Endothelial cell (in vitro differentiated cells): ENCODE results near the gene LYPD5. TPM values are rescaled to one million over a fixed set of nuclear protein-coding genes. Genes with fewer than 3 reads are reported as not detected.
A peak's percentile ranks its signal among the peaks of the same experiment; 100 is the strongest.
"Not testable (repeated sequence)": the region's sequence is repeated elsewhere in the genome, so short reads cannot be mapped to it uniquely, and the experiment has no call there.

Experiments
- DNase-seq: peaks from one replicate; pipeline ENCODE4 v3.0.0; 2021; ENCODE audit warnings: low spot score
- H3K27ac Mint-ChIP-seq: one replicate; pipeline ENCODE4 v1.8.0; 2021; ENCODE audit warnings: mixed read lengths, inconsistent platforms; ENCODE audit not compliant: unreplicated experiment
- H3K27me3 Mint-ChIP-seq: one replicate; pipeline ENCODE4 v1.8.0; 2021; ENCODE audit warnings: mild to moderate bottlenecking, moderate library complexity, mixed read lengths, inconsistent platforms; ENCODE audit not compliant: unreplicated experiment
- H3K36me3 Mint-ChIP-seq: one replicate; pipeline ENCODE4 v1.8.0; 2021; ENCODE audit warnings: mild to moderate bottlenecking, low read depth, mixed read lengths, inconsistent platforms; ENCODE audit not compliant: unreplicated experiment
- H3K4me1 Mint-ChIP-seq: one replicate; pipeline ENCODE4 v1.8.0; 2021; ENCODE audit warnings: mild to moderate bottlenecking, mixed read lengths, inconsistent platforms; ENCODE audit not compliant: unreplicated experiment
- H3K4me3 Mint-ChIP-seq: one replicate; pipeline ENCODE4 v1.8.0; 2021; ENCODE audit warnings: mild to moderate bottlenecking, mixed read lengths, inconsistent platforms; ENCODE audit not compliant: unreplicated experiment
- H3K9me3 Mint-ChIP-seq: one replicate; pipeline ENCODE4 v1.8.0; 2021; ENCODE audit warnings: mixed read lengths, inconsistent platforms; ENCODE audit not compliant: unreplicated experiment
- total RNA-seq: library from RNA; stranded (reverse); fragmentation: NEBNext Ultra II Directional; extraction: Animal tissue kit (Norgen Biotek cat#: 25700); gene quantifications from one replicate; pipeline ENCODE4 v1.2.1, GENCODE V29; 2021; ENCODE audit not compliant: unreplicated experiment
- TF ChIP-seq, protein P1 (sequence below): fragments of 200-600 bp; sonication (generic); IDR thresholded peaks from one replicate; pipeline ENCODE4 v1.5.0; 2021; ENCODE audit warnings: antibody characterized with exemption; ENCODE audit not compliant: unreplicated experiment

Gene LYPD5
- total RNA-seq, 1 donor from 2014 or later, result not detected

DNA sequence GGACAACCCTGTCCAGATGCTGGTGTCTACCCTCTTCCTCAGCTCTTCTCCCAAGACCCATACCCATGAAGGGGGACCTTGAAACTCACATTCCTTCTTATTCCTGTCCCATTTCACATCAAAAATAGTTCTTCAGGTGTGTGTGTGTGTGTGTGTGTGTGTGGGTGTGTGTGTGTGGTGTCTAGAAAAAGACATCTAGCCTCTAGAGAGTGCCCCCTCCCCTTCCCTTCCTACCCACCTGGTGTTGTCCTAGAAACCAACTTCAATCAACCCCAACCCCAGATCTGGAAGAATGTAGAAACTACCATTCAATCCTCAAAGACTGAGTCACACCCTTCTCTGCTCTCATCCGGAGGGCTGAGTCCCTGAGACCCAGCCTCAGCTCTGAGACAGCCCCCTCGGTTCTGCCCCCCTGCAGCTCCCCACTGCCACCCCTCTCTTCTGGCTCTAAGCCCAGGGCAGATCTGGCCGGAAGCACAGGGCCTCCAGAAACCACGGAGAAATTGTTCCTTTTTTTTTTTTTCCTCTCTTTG lies 25.0 kb downstream of the LYPD5 start:
- peaks cover 32% of the 10 kb centered on the region for H3K27me3 Mint-ChIP-seq

DNA sequence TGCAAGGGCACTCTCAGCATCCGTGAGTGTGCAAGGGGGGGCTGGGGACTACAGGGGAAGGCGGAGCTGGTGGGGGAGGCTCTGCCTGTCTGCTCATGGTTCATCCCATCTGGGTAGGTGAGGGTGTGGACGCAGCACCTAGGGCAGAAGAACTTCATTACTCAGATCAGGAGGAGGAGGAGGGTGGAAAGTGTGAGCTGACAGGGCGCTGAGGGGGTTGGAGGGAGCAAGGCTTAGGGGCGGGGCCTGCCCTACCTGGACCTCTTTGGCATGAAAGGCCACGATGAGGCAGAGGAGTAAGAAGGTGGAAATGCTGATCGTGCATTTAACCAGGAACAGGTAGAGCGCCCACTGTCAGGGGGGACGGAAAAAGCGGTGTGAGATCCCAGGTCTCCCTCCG lies 26.0 kb downstream of the LYPD5 start:
- Mint-ChIP-seq H3K9me3 (no peaks in the 10 kb centered on the region), H3K4me3 (no peak overlapping the region), H3K36me3 (peaks cover 5% of the 10 kb centered on the region), H3K4me1 (peaks cover 25% of the 10 kb centered on the region), H3K27me3 (peaks cover 29% of the 10 kb centered on the region), H3K27ac (no peak overlapping the region)
- TF ChIP-seq, protein P1, sequence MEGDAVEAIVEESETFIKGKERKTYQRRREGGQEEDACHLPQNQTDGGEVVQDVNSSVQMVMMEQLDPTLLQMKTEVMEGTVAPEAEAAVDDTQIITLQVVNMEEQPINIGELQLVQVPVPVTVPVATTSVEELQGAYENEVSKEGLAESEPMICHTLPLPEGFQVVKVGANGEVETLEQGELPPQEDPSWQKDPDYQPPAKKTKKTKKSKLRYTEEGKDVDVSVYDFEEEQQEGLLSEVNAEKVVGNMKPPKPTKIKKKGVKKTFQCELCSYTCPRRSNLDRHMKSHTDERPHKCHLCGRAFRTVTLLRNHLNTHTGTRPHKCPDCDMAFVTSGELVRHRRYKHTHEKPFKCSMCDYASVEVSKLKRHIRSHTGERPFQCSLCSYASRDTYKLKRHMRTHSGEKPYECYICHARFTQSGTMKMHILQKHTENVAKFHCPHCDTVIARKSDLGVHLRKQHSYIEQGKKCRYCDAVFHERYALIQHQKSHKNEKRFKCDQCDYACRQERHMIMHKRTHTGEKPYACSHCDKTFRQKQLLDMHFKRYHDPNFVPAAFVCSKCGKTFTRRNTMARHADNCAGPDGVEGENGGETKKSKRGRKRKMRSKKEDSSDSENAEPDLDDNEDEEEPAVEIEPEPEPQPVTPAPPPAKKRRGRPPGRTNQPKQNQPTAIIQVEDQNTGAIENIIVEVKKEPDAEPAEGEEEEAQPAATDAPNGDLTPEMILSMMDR, result no peak
- no peak for DNase-seq

More for the DNA sequence above, 25.0 kb downstream of the LYPD5 start:
- H3K27ac Mint-ChIP-seq, result peak overlapping the region; percentile 24
- no peak for DNase-seq
- no peaks in the 10 kb centered on the region for H3K9me3 Mint-ChIP-seq
- TF ChIP-seq, protein P1, result no peak
- H3K4me3 Mint-ChIP-seq, result peak overlapping the region; percentile 69
- peaks cover 25% of the 10 kb centered on the region for H3K4me1 Mint-ChIP-seq
- peaks cover 5% of the 10 kb centered on the region for H3K36me3 Mint-ChIP-seq

DNA sequence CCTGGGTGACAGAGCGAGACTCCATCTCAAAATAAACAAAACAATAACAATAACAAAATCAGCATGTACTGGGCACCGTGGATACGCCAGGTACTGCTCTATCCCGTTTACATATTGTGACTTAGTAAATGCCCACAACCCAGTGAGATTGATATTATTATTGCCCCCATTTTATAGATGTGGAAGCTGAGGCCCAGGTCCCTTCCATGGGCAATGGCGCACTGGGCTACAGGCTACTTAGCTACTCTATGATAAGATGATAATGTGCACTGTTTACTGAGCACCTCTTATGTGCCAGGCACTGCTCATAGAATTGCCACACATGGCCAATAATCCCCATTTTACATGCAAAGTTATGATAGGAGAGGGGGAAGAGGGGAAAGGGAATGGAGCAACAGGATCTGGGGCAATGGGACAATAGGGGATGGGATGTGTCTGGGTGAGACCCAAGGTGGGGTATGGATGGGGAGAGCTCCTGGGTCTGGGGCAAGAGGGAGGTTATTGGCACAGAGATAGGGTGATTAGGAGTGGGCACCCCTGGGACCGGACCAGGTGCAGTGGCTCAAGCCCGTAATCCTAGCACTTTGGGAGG lies 26.9 kb downstream of the LYPD5 start:
- TF ChIP-seq, protein P1, result no peak
- Mint-ChIP-seq H3K4me1 (peaks cover 22% of the 10 kb centered on the region), H3K27me3 (peaks cover 33% of the 10 kb centered on the region), H3K4me3 (no peak overlapping the region), H3K9me3 (no peaks in the 10 kb centered on the region), H3K36me3 (peaks cover 5% of the 10 kb centered on the region), H3K27ac (no peak overlapping the region)
- no peak for DNase-seq

- H3K27ac Mint-ChIP-seq, H3K36me3 Mint-ChIP-seq: not testable (repeated sequence)
- H3K27me3 Mint-ChIP-seq, result peaks cover 33% of the 10 kb centered on the region
Observed at GRCh38 chr19:43774940-43775258, 27.3 kb downstream of the LYPD5 start.

GRCh38 chr19:43774103-43774939 lies 27.9 kb downstream of the LYPD5 start:
- peaks cover 39% of the 10 kb centered on the region for H3K27me3 Mint-ChIP-seq

More at GRCh38 chr19:43774940-43775258, 27.3 kb downstream of the LYPD5 start:
- peaks cover 22% of the 10 kb centered on the region for H3K4me1 Mint-ChIP-seq
- H3K4me3 Mint-ChIP-seq, result peak overlapping the region; percentile 37
- H3K9me3 Mint-ChIP-seq, DNase-seq: not testable (repeated sequence)

More at GRCh38 chr19:43774103-43774939, 27.9 kb downstream of the LYPD5 start:
- no peaks in the 10 kb centered on the region for H3K9me3 Mint-ChIP-seq
- H3K36me3 Mint-ChIP-seq, result peaks cover 5% of the 10 kb centered on the region
- H3K4me1 Mint-ChIP-seq, result peaks cover 18% of the 10 kb centered on the region
- peak overlapping the region; percentile 37 for H3K4me3 Mint-ChIP-seq
- no peak overlapping the region for H3K27ac Mint-ChIP-seq
- TF ChIP-seq, protein P1, result peak; percentile 73
- DNase-seq, result peak; percentile 84
